ENCODE data around the gene CDC20.

DNA sequence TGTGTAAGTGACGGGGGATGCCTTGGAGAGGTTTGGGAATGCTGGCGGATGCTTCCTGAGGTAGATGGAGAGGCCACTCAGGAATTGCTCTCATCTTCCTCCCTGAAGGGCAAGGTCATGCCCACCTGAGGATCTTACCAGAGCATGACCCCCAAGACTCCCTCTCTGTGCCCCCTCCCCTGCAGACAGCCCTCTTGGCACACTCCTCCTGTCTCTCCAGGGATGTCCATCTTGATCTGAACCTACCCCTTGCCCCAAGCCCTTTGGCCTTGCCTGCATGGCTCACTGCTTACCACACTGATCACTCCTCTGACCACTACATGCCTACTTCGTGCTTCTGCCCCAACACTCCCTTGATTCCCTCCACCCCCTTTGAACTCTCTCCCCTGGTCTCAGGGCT is 39.0 kb upstream of the CDC20 start:
- TF ChIP-seq, protein P1, sequence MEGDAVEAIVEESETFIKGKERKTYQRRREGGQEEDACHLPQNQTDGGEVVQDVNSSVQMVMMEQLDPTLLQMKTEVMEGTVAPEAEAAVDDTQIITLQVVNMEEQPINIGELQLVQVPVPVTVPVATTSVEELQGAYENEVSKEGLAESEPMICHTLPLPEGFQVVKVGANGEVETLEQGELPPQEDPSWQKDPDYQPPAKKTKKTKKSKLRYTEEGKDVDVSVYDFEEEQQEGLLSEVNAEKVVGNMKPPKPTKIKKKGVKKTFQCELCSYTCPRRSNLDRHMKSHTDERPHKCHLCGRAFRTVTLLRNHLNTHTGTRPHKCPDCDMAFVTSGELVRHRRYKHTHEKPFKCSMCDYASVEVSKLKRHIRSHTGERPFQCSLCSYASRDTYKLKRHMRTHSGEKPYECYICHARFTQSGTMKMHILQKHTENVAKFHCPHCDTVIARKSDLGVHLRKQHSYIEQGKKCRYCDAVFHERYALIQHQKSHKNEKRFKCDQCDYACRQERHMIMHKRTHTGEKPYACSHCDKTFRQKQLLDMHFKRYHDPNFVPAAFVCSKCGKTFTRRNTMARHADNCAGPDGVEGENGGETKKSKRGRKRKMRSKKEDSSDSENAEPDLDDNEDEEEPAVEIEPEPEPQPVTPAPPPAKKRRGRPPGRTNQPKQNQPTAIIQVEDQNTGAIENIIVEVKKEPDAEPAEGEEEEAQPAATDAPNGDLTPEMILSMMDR (conservative IDR thresholded peaks at IDR 0.05; ENCODE audit: low read length) = no peak
- TF ChIP-seq EZH2phosphoT487 (IDR thresholded peaks at IDR 0.05; ENCODE audit: borderline replicate concordance) = no peak
